Measurements from ENCODE around the gene RELT.

Gene RELT

DNA sequence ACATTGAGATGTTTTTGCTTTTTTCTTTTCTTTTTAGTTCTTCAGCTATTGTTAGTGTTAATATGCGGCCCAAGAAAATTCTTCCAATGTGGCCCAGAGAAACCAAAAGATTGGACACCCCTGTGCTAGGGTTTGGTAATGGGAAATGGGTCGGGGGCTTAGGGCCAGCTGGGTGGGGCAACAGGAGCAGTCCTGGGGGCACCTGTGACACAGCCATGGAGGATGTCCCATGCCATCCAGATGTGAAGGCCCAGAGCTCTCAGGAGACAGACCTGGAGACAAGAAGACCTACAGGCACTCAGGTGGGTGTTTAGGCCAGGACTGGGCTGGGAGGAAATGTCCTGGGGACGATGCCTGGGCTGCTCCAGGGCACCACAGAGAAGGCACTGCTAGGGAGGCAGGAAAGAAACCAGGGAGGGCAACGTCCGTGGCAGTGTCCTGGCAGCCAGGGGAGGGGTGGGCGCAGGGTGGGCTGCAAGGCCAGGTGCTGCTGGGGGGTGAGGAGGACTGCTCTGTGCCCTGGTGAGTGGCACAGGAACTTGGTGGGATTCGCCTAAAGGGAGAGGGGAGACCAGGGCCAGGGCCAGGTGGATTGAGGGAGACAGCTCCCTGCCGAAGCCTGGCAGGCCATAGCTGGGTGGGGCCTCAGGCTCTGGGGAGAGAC is 21.4 kb downstream of the RELT start:
- TF ChIP-seq, protein P1, sequence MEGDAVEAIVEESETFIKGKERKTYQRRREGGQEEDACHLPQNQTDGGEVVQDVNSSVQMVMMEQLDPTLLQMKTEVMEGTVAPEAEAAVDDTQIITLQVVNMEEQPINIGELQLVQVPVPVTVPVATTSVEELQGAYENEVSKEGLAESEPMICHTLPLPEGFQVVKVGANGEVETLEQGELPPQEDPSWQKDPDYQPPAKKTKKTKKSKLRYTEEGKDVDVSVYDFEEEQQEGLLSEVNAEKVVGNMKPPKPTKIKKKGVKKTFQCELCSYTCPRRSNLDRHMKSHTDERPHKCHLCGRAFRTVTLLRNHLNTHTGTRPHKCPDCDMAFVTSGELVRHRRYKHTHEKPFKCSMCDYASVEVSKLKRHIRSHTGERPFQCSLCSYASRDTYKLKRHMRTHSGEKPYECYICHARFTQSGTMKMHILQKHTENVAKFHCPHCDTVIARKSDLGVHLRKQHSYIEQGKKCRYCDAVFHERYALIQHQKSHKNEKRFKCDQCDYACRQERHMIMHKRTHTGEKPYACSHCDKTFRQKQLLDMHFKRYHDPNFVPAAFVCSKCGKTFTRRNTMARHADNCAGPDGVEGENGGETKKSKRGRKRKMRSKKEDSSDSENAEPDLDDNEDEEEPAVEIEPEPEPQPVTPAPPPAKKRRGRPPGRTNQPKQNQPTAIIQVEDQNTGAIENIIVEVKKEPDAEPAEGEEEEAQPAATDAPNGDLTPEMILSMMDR (IDR thresholded peaks at IDR 0.05) = no peak
- no peak for TF ChIP-seq ZFX (IDR thresholded peaks at IDR 0.05; ENCODE audit: borderline replicate concordance)

DNA sequence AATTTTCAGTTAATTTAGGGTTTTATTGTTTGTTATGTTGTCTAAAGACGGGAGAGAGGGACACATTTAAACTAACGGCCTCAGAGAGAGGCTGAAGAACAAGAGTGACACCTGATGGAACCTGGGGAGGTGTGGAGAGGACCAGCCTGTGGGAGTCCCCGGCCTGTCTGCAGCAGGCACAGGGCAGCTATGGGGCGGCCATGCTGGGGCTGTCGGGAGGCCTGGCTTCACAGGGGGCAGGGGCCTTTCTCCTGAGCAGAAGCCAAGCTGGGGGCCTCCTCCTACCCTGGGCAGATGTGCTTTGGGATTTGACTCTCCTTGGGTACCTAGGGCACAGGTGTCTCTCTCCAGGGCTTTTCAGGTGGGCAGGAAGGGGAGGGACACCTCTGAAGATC is 21.9 kb downstream of the RELT start:
- no peak overlapping the region for H3K27ac ChIP-seq

More for the DNA sequence above, 21.4 kb downstream of the RELT start:
- H3K27ac ChIP-seq = no peak overlapping the region

DNA sequence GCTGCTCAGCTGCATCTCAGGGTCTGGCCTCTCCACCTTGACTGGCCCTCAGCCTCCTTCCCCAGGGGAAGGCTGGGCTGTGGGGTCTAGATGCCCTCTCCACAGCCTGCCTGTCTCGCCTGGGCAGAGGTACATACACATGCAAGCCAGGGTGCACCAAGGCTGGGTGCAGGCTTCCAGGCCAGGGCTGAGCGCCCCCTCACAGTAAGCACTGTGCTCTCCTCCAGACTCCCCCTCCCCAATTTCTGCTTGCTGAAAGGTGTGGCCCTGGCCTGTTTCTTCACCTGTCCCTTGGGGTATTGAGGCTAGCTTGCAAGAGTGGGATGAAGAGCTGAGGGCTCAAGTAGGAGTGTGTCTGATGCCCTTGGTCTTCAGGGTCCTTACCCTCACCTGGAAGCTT is 22.5 kb downstream of the RELT start:
- no peak overlapping the region for H3K27ac ChIP-seq
- TF ChIP-seq, protein P1 (IDR thresholded peaks at IDR 0.05) = no peak
- TF ChIP-seq ZFX (IDR thresholded peaks at IDR 0.05; ENCODE audit: borderline replicate concordance) = no peak

More for the DNA sequence above, 21.9 kb downstream of the RELT start:
- TF ChIP-seq ZFX (IDR thresholded peaks at IDR 0.05; ENCODE audit: borderline replicate concordance) = no peak
- TF ChIP-seq, protein P1 (IDR thresholded peaks at IDR 0.05) = no peak

DNA sequence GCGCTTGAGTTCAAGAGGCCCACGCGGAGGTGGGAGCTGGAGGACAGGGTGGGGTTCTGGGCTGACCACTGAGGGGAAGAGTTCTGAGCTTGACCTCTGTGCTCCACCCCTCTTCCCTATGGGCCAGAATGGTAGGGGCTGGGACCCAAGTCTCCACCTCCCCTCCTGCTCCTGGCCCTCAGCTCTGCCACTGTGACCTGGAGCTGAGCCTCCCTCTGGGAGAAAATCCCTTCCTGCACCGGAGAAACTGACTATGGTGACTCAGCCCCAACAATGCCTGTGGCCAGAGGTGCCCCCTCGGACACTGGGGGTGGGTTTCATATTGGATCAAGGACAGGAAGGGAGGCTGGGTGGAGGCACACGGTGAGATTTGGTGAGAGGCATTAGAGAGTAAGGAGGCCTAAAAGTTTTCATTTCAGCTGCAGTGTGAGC is 23.0 kb downstream of the RELT start:
- H3K27ac ChIP-seq = no peak overlapping the region
- no peak for TF ChIP-seq ZFX (IDR thresholded peaks at IDR 0.05; ENCODE audit: borderline replicate concordance)
- TF ChIP-seq, protein P1 (IDR thresholded peaks at IDR 0.05) = no peak

DNA sequence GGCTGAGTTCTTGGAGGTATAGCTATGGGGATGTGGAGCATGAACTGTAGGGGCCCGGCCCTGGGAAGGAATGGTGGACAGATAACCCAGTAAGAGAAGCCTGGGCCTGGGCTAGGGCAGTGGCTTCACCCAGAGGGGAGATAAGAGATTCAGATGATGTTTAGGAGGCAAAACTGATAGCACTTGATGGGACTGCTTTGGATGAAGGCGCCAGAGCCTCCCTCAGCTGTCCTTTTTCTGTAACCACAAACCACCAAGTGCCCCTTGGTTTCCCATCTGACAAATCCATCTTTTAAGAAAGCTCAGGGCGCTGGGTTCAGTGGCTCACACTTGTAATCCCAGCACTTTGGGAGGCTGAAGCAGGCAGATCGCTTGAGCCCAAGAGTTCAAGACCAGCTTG is 23.4 kb downstream of the RELT start:
- H3K27ac ChIP-seq = no peak overlapping the region
- TF ChIP-seq, protein P1 (IDR thresholded peaks at IDR 0.05) = no peak
- TF ChIP-seq ZFX (IDR thresholded peaks at IDR 0.05; ENCODE audit: borderline replicate concordance) = no peak

DNA sequence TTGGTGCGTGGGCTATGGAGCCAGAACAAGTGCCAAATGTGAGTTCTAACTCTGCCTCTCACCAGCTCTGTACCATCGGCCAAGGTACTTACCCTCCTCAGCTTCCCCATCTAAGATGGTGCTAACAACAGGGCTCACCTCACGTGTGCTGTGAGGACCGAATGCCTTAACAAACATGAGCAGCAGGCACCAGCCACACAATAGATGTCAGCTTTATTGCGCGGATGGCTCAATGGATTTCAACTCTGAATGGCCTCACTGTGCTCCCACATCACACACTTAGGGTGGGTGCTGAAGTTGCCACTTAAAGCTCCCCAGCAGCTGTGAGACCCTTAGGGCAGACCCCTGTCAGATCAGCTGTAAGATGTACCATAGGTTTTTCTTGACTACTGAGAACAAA is 24.1 kb downstream of the RELT start:
- TF ChIP-seq, protein P1 (IDR thresholded peaks at IDR 0.05) = no peak
- no peak for TF ChIP-seq ZFX (IDR thresholded peaks at IDR 0.05; ENCODE audit: borderline replicate concordance)
- no peak overlapping the region for H3K27ac ChIP-seq

DNA sequence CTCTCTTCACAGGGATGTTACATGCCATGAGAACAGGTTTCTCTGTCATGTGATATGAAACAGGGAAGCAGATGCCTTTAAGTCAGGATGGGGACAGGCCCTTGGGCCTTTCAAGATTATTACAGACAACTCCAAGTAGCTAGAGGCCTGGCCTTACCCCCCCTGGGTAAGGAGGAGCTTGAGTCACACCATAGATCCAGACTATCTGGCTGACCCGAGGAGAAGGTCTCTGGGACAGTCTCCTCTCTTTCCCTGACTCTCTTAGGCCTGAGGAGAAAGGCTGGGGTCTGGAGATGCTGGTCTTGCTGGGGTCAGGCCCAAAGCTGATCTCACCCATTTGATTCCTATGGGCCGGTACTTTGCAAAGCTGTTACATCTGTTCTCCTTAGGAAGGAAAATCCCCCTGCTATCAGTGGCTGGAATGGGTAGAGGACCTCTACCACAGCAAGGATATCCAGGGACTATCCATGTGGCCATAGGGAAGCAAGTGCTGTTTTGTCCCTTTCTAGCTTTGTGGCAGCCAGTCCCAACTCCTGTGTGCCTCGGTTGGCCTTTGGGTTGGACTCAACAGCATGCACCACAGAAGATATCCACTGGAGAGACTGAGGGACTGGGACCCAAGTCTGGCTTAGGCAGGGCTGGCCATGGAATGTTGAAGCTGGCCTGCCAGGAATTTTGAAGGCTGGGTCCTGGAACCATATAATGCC is 25.2 kb downstream of the RELT start:
- no peak for TF ChIP-seq ZFX (IDR thresholded peaks at IDR 0.05; ENCODE audit: borderline replicate concordance)
- TF ChIP-seq, protein P1 (IDR thresholded peaks at IDR 0.05) = no peak
- H3K27ac ChIP-seq = no peak overlapping the region
